HL-60 (cell line): ENCODE data around the gene TSHZ1.

ENCODE experiments used
- DNase-seq, 2 experiments: peaks; one replicate each; pipeline ENCODE4 v3.0.0-alpha.2; 2010 to 2020; ENCODE audit warnings: low read depth in 1 of 2, low spot score in 1 of 2
- H3K27ac ChIP-seq: fragments of 250-450 bp; sonication (Bioruptor Pico); replicated peaks from 2 replicates; pipeline ENCODE4 v1.5.1; 2020; ENCODE audit warnings: mild to moderate bottlenecking, moderate library complexity
- H3K27me3 ChIP-seq: fragments of 250-450 bp; sonication (Bioruptor Pico); 2 replicates; pipeline ENCODE4 v1.5.1; 2021; ENCODE audit warnings: mild to moderate bottlenecking, moderate library complexity; ENCODE audit not compliant: insufficient read depth, poor library complexity, severe bottlenecking
- H3K4me3 ChIP-seq: replicated peaks from 2 replicates; pipeline ENCODE4 v1.5.1; 2011; ENCODE audit warnings: mild to moderate bottlenecking, control low read depth, low read length; ENCODE audit not compliant: insufficient read depth
- GABPA ChIP-seq: IDR thresholded peaks from 2 replicates; pipeline ENCODE4 v1.6.1; 2012; ENCODE audit warnings: low read depth
- POLR2AphosphoS5 ChIP-seq: IDR thresholded peaks from 2 replicates; pipeline ENCODE4 v1.6.1; 2012; ENCODE audit warnings: low read depth
- SPI1 ChIP-seq: IDR thresholded peaks from 2 replicates; pipeline ENCODE4 v1.6.1; 2012; ENCODE audit warnings: low read depth, mild to moderate bottlenecking, borderline replicate concordance
- TF ChIP-seq, protein P1 (sequence below): IDR thresholded peaks from 2 replicates; pipeline ENCODE4 v1.6.1; 2012; ENCODE audit warnings: low read depth; ENCODE audit not compliant: insufficient replicate concordance
- TF ChIP-seq, protein P2 (sequence below): IDR thresholded peaks from one replicate; pipeline ENCODE4 v1.5.1; 2011; ENCODE audit warnings: low read length, control low read depth, inconsistent platforms; ENCODE audit not compliant: insufficient read depth

TSHZ1 gene

DNA sequence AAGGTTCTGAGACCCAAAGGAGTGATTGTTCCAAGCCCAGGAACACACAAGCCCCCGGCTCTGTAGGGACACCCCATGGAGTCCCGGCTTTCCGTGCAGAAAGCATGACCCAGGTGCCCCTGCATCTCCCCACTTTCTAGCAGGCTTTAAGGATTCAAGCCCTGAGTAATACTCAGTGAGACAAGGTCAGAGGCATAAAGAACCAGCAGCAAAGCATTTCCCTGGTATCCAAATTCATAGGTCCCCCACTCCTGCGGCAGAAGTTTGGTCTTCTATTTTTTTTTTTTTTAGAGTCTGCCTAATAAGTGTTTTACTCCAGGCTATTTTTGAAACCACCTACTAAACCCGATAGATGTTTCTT lies 16.3 kb downstream of the TSHZ1 start:
- no peak overlapping the region for H3K4me3 ChIP-seq
- H3K27ac ChIP-seq: no peak overlapping the region
- no peaks in the 10 kb centered on the region for H3K27me3 ChIP-seq
- no peak for DNase-seq
- no peak for TF ChIP-seq GABPA
- TF ChIP-seq SPI1: no peak

DNA sequence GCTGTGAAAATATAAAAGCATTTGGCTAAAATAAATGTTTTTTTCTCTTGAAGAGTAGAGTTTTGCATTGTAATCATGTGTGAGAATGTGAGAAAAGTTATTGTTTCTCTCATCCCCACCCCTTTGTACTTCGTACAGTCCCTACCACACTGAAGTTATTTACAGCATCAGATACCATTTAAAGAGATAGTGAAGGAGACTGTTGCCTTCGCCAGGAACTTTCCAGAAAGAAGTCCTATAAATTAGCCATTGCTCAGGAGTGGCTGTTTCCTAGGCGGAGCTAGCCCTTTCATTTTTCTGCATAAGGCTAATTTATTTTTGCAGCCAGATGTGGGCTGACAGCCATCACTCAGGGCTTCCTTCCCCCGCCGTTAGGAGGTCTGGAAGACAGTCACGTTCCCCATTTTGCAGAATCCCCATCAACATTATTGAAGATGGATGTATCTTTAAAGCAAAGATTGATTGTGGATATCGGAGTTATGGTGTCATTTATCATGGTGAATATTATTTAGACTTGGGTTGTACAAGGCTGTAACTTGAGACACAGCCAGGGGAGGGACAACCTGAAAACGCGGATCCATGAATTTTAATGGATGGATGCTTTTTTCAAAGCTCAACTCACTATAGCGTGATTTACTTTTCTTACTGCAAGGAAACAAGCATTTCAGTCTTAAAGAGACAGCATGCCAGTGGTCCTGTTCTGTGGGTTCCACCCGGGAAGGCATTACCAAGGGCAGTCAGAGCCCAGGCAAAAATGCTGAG lies 17.1 kb downstream of the TSHZ1 start:
- no peak for TF ChIP-seq POLR2AphosphoS5
- no peak for TF ChIP-seq SPI1
- TF ChIP-seq, protein P1, sequence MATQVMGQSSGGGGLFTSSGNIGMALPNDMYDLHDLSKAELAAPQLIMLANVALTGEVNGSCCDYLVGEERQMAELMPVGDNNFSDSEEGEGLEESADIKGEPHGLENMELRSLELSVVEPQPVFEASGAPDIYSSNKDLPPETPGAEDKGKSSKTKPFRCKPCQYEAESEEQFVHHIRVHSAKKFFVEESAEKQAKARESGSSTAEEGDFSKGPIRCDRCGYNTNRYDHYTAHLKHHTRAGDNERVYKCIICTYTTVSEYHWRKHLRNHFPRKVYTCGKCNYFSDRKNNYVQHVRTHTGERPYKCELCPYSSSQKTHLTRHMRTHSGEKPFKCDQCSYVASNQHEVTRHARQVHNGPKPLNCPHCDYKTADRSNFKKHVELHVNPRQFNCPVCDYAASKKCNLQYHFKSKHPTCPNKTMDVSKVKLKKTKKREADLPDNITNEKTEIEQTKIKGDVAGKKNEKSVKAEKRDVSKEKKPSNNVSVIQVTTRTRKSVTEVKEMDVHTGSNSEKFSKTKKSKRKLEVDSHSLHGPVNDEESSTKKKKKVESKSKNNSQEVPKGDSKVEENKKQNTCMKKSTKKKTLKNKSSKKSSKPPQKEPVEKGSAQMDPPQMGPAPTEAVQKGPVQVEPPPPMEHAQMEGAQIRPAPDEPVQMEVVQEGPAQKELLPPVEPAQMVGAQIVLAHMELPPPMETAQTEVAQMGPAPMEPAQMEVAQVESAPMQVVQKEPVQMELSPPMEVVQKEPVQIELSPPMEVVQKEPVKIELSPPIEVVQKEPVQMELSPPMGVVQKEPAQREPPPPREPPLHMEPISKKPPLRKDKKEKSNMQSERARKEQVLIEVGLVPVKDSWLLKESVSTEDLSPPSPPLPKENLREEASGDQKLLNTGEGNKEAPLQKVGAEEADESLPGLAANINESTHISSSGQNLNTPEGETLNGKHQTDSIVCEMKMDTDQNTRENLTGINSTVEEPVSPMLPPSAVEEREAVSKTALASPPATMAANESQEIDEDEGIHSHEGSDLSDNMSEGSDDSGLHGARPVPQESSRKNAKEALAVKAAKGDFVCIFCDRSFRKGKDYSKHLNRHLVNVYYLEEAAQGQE: no peak
- no peak for TF ChIP-seq GABPA
- Histone ChIP-seq H3K4me3 (no peak overlapping the region), H3K27ac (no peak overlapping the region), H3K27me3 (no peaks in the 10 kb centered on the region)
- no peak for DNase-seq

DNA sequence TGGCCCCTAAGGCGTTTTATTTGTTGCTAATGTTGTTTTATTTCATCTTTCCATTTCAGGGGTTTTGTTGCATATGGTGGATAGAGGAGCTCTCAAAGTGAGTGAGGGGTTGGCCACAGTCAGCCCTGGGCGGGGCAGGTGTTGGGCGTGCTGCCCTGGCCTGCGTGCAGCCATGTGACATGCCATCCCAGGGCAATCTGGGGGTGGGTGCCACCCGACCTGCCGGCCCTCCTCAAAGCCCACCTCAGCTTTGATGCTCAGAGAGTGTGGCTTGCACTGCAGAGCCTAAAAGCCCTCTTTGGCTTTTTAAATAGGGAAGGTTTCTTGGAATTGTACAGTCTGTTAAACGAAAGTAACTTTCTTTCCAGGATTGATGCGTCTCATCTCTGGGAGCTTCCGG lies 18.4 kb downstream of the TSHZ1 start:
- TF ChIP-seq, protein P2, sequence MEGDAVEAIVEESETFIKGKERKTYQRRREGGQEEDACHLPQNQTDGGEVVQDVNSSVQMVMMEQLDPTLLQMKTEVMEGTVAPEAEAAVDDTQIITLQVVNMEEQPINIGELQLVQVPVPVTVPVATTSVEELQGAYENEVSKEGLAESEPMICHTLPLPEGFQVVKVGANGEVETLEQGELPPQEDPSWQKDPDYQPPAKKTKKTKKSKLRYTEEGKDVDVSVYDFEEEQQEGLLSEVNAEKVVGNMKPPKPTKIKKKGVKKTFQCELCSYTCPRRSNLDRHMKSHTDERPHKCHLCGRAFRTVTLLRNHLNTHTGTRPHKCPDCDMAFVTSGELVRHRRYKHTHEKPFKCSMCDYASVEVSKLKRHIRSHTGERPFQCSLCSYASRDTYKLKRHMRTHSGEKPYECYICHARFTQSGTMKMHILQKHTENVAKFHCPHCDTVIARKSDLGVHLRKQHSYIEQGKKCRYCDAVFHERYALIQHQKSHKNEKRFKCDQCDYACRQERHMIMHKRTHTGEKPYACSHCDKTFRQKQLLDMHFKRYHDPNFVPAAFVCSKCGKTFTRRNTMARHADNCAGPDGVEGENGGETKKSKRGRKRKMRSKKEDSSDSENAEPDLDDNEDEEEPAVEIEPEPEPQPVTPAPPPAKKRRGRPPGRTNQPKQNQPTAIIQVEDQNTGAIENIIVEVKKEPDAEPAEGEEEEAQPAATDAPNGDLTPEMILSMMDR: no peak
- TF ChIP-seq, protein P1: no peak
- TF ChIP-seq SPI1: no peak
- no peak for TF ChIP-seq GABPA
- no peak for TF ChIP-seq POLR2AphosphoS5
- Histone ChIP-seq H3K27ac (no peak overlapping the region), H3K4me3 (no peak overlapping the region), H3K27me3 (no peaks in the 10 kb centered on the region)
- DNase-seq: no peak

DNA sequence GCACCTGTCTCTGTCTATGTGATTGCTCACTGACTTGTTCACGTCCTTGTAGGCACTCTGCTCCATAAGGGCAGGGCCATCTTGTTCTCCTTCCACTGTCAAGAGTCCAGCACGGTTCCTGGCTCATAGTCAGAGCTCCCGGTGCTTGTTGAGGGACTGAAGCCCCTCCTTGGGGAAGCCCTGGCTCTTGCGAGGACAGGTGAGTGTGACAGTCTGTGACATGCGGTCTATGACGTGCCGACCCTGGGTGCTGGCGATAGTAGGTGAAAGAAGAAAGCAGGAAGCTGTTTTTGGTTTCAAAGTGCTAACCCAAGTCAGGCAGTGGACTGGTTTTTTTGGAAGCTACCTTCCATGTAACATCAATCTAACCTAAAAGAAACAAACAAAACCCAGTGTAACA lies 18.8 kb downstream of the TSHZ1 start:
- Histone ChIP-seq H3K27me3 (no peaks in the 10 kb centered on the region), H3K27ac (no peak overlapping the region), H3K4me3 (no peak overlapping the region)
- TF ChIP-seq GABPA (no peak), SPI1 (no peak), POLR2AphosphoS5 (no peak)
- TF ChIP-seq, protein P2: no peak
- TF ChIP-seq, protein P1: no peak
- DNase-seq: no peak
